ENCODE results near the gene CLCN2.

- TF ChIP-seq CTCF (IDR thresholded peaks at IDR 0.05) (no peak), POLR2A (IDR thresholded peaks at IDR 0.05) (no peak)
Observed at GRCh38 chr3:184323696-184324095, 37.7 kb downstream of the CLCN2 start.
